Panc1 (cell line): ENCODE measurements around the gene VAPB. TPM values are rescaled to one million over a fixed set of nuclear protein-coding genes. Genes with fewer than 3 reads are reported as not detected.

Source experiments
- ATAC-seq: fragments of 200-7000 bp; cut with Tn5 transposase; 2 replicates; pipeline ENCODE4 v1.9.1; 2020; ENCODE audit warnings: mild to moderate bottlenecking, moderate library complexity
- BruUV-seq: library from RNA; stranded (reverse); fragments of 400-500 nt; replicated peaks from 2 replicates; lab custom pipeline; 2021; lab: Mats Ljungman, UMichigan
- CTCF ChIA-PET: fragments of 300-600 bp; sonication (Branson Sonifier 250); formaldehyde crosslinking; loops from one replicate; lab custom pipeline; 2022; ENCODE audit warnings: antibody characterized with exemption; lab: Charles Lee
- POLR2A ChIA-PET: fragments of 300-600 bp; sonication (Branson Sonifier 250); formaldehyde crosslinking; loops from one replicate; lab custom pipeline; 2022; ENCODE audit warnings: antibody characterized with exemption; lab: Charles Lee
- DNase-seq: peaks from one replicate; pipeline ENCODE4 v3.0.0-alpha.2; 2010; ENCODE audit warnings: low read depth, low spot score
- H3K27ac ChIP-seq: 2 replicates; pipeline ENCODE4 v1.5.1; 2011; ENCODE audit warnings: mild to moderate bottlenecking, low read length, inconsistent platforms
- H3K27me3 ChIP-seq: fragments of 200-500 bp; sonication (Bioruptor generic); 2 replicates; pipeline ENCODE4 v1.6.0; 2014; ENCODE audit warnings: low read length, inconsistent platforms; ENCODE audit not compliant: control insufficient read depth, insufficient read depth
- H3K36me3 ChIP-seq: fragments of 200-500 bp; sonication (Bioruptor generic); 2 replicates; pipeline ENCODE4 v1.5.1; 2014; ENCODE audit warnings: inconsistent platforms, mild to moderate bottlenecking, low read length, moderate library complexity; ENCODE audit not compliant: control insufficient read depth, insufficient read depth
- H3K4me1 ChIP-seq: 2 replicates; pipeline ENCODE4 v1.5.1; 2011; ENCODE audit warnings: inconsistent platforms, mild to moderate bottlenecking, low read length, moderate library complexity; ENCODE audit not compliant: control insufficient read depth, insufficient read depth
- H3K4me3 ChIP-seq, 2 experiments: 2 replicates each; pipeline ENCODE4 v1.5.1; 2011 to 2012; ENCODE audit warnings: low read depth in 2 of 2, low read length in 2 of 2, mild to moderate bottlenecking in 2 of 2, inconsistent platforms in 1 of 2, moderate library complexity in 1 of 2
- H3K9me3 ChIP-seq: fragments of 200-500 bp; sonication (Bioruptor generic); 2 replicates; pipeline ENCODE4 v1.5.1; 2014; ENCODE audit warnings: low read depth, mild to moderate bottlenecking, inconsistent platforms, low read length, moderate library complexity; ENCODE audit not compliant: control insufficient read depth, insufficient read depth
- CTCF ChIP-seq: fragments of 450-650 bp; IDR thresholded peaks from 2 replicates; pipeline ENCODE4 v1.5.1; 2017; ENCODE audit warnings: mild to moderate bottlenecking
- POLR2AphosphoS5 ChIP-seq: IDR thresholded peaks from 2 replicates; pipeline ENCODE4 v1.6.1; 2012; ENCODE audit warnings: mild to moderate bottlenecking, low read depth, low read length, moderate library complexity
- REST ChIP-seq, 2 experiments: IDR thresholded peaks; 2 replicates each; pipeline ENCODE4 v1.6.1; 2011 to 2012; ENCODE audit warnings: low read depth in 2 of 2, control low read depth in 1 of 2, low read length in 1 of 2, mild to moderate bottlenecking in 1 of 2, moderate library complexity in 1 of 2; ENCODE audit not compliant: insufficient read depth in 1 of 2
- SIN3A ChIP-seq: IDR thresholded peaks from 2 replicates; pipeline ENCODE4 v1.6.1; 2012; ENCODE audit warnings: low read depth, mild to moderate bottlenecking, low read length, moderate library complexity, borderline replicate concordance; ENCODE audit not compliant: insufficient read depth
- TCF7L2 ChIP-seq: IDR thresholded peaks from 2 replicates; pipeline ENCODE4 v1.6.1; 2011; ENCODE audit warnings: mild to moderate bottlenecking, low read depth, low read length, inconsistent platforms
- in situ Hi-C: cut with HindIII; loops from 2 replicates; pipeline ENCODE4 v1.10.0; 2016; ENCODE audit warnings: low sequenced_read_pairs, low pct_unique_long_range_greater_than_20kb
- intact Hi-C: fragments of 100-400 bp; cut with micrococcal nuclease; formaldehyde crosslinking; loops from one replicate; pipeline ENCODE4 v1.10.0; 2022; ENCODE audit not compliant: unreplicated experiment
- total RNA-seq: library from RNA; stranded (reverse); gene quantifications from one replicate; pipeline ENCODE4 v1.2.1, GENCODE V29; 2021; ENCODE audit not compliant: unreplicated experiment

Gene VAPB
- total RNA-seq, 1 experiment from 2014 or later: 50.9 TPM

- no peak for ATAC-seq
- CTCF ChIA-PET: no interaction called here
Observed at GRCh38 chr20:58402305-58402704, 13.3 kb downstream of the VAPB start.

GRCh38 chr20:58402827-58403226 is 13.8 kb downstream of the VAPB start:
- in situ Hi-C loops: no loop called here
- no peak overlapping the region for H3K27ac ChIP-seq
- TF ChIP-seq SIN3A: no peak
- no peak for TF ChIP-seq REST (IDR thresholded peaks at IDR 0.05; ENCODE audit: insufficient read depth in 1 of 2, low read depth in 2 of 2, low read length in 1 of 2)
- no peak for TF ChIP-seq POLR2AphosphoS5
- no peak for TF ChIP-seq TCF7L2
- H3K27me3 ChIP-seq: no peaks in the 10 kb centered on the region
- no TSS peak for BruUV-seq
- intact Hi-C loops: no loop called here
- no peak for ATAC-seq
- POLR2A ChIA-PET: interaction anchor here (0.5 kb wide), 1 partner anchor 14 kb away, joined by 6 read pairs; the partner anchor contains the start of gene VAPB
- no peaks in the 10 kb centered on the region for H3K9me3 ChIP-seq
- CTCF ChIA-PET: no interaction called here
- no peaks in the 10 kb centered on the region for H3K36me3 ChIP-seq
- no peak overlapping the region for H3K4me3 ChIP-seq
- no peak for DNase-seq
- peaks cover 4% of the 10 kb centered on the region; the same call in 1 of the 2 replicates for H3K4me1 ChIP-seq

More at GRCh38 chr20:58402305-58402704, 13.3 kb downstream of the VAPB start:
- H3K27me3 ChIP-seq: no peaks in the 10 kb centered on the region
- TF ChIP-seq POLR2AphosphoS5 (no peak), TCF7L2 (no peak), REST (IDR thresholded peaks at IDR 0.05; ENCODE audit: insufficient read depth in 1 of 2, low read depth in 2 of 2, low read length in 1 of 2) (no peak), SIN3A (no peak), CTCF (no peak)
- DNase-seq: no peak
- H3K36me3 ChIP-seq: no peaks in the 10 kb centered on the region
- intact Hi-C loops (no loop called here), in situ Hi-C loops (no loop called here)
- peaks cover 4% of the 10 kb centered on the region; the same call in 1 of the 2 replicates for H3K4me1 ChIP-seq
- H3K9me3 ChIP-seq: no peaks in the 10 kb centered on the region
- no peak overlapping the region for H3K27ac ChIP-seq
- POLR2A ChIA-PET: interaction anchor here (0.5 kb wide), 1 partner anchor 13 kb away, joined by 6 read pairs; the partner anchor contains the start of gene VAPB
- BruUV-seq: no TSS peak
- H3K4me3 ChIP-seq: no peak overlapping the region
